Measurements from ENCODE around the gene KCNG2.

DNA sequence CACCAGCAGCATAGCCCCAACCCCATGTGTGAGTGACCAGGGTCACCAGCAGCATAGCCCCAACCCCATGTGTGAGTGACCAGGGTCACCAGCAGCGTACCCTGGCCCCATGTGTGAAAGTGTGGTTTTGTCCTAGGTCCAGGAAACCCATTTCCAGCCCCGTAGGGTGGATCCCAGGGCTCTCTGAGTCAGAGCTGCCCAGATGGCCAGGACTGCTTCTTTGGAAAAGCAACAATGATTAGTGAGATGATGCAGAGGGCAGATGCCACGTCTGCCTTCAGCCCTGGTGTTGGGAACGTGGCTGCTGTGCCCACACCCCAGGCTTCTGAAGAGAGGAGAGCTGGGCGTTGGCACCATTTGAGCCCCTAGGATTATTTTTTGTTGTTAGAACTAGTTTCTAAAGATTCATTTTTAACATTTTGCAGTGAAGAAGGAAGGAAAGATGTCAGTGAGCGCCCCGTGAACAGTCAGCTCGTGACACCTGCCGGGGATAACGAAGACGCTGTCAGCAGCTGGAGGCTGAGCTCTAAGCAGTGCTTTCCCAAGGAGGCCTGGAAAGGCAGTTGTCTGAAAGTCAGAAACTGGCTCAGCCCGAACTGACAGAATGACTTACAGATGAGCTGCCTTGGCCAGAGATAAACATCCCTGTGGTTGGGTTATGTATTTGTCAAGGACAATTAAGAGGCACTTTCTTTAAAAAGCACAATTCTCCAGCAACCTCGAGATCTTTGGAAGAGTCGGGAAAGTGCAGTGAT is 32.1 kb upstream of the KCNG2 start:
- TF ChIP-seq, protein P1, sequence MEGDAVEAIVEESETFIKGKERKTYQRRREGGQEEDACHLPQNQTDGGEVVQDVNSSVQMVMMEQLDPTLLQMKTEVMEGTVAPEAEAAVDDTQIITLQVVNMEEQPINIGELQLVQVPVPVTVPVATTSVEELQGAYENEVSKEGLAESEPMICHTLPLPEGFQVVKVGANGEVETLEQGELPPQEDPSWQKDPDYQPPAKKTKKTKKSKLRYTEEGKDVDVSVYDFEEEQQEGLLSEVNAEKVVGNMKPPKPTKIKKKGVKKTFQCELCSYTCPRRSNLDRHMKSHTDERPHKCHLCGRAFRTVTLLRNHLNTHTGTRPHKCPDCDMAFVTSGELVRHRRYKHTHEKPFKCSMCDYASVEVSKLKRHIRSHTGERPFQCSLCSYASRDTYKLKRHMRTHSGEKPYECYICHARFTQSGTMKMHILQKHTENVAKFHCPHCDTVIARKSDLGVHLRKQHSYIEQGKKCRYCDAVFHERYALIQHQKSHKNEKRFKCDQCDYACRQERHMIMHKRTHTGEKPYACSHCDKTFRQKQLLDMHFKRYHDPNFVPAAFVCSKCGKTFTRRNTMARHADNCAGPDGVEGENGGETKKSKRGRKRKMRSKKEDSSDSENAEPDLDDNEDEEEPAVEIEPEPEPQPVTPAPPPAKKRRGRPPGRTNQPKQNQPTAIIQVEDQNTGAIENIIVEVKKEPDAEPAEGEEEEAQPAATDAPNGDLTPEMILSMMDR (IDR thresholded peaks at IDR 0.05; ENCODE audit: low read depth, low read length), result no peak
- TF ChIP-seq EZH2phosphoT487 (IDR thresholded peaks at IDR 0.05; ENCODE audit: low read depth), result no peak
